ENCODE results near the gene SMPDL3A. TPM values are rescaled to one million over a fixed set of nuclear protein-coding genes. Genes with fewer than 3 reads are reported as not detected.

SMPDL3A gene
- total and polyA plus RNA-seq, 2 donors (not counting 1 experiment from before 2014, with no cell fraction given), result 0.21 to 2.0 TPM

DNA sequence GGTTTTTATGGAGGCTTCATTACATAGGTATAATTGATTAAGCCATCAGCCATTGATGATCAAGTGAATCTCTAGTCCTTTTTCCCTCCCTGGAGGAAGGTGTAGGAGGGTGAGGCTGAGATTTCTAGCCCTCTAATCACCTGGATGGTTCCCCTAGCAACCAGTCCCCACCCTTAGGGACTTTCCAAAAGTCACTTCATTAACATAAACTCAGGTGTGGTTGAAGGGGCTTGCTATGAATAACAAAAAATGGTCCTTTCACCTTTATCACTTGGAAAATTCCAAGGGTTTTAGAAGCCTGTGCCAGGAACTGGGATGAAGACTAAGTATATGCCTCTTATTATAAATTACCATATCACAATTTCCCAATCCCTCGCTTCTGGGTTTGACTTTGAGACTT lies 40.4 kb downstream of the SMPDL3A start:
- Histone ChIP-seq H3K9me3 (ENCODE audit: control extremely low read depth in 1 of 3, control insufficient read depth in 2 of 3, insufficient read depth in 1 of 3, low read length in 2 of 3) (no peaks in the 10 kb centered on the region), H3K27me3 (replicated peaks in 1 of 4; ENCODE audit: control extremely low read depth in 1 of 4, control insufficient read depth in 3 of 4, insufficient read depth in 4 of 4, low read length in 3 of 4) (peaks cover 0 to 2% (median 0%) of the 10 kb centered on the region in 4 experiments), H4K20me1 (ENCODE audit: control insufficient read depth, insufficient read depth, low read length, poor library complexity, severe bottlenecking) (no peaks in the 10 kb centered on the region), H3K4me1 (ENCODE audit: control insufficient read depth in 2 of 2, insufficient read depth in 2 of 2, low read length in 2 of 2) (no peaks in the 10 kb centered on the region), H3K9ac (ENCODE audit: low read length) (no peak overlapping the region), H3K4me3 (ENCODE audit: control extremely low read depth in 1 of 5, extremely low read depth in 1 of 5, insufficient read depth in 1 of 5, low read depth in 2 of 5, low read length in 4 of 5) (no peak overlapping the region), H3K4me2 (replicated peaks; ENCODE audit: low read depth, low read length, poor library complexity, severe bottlenecking) (no peak overlapping the region), H3K36me3 (replicated peaks in 1 of 2; ENCODE audit: control extremely low read depth in 1 of 2, control insufficient read depth in 1 of 2, extremely low read depth in 1 of 2, insufficient read depth in 2 of 2, low read length in 1 of 2) (no peaks in the 10 kb centered on the region), H2AFZ (ENCODE audit: insufficient read depth, low read depth, low read length, poor library complexity, severe bottlenecking) (no peak overlapping the region), H3K27ac (ENCODE audit: low read length in 2 of 2) (no peak overlapping the region), H3K79me2 (ENCODE audit: control insufficient read depth, insufficient read depth, low read length) (no peaks in the 10 kb centered on the region)
- ChIA-PET CTCF (interaction anchor here (1.4 kb wide), 1 partner anchor 10 kb away, joined by 4 read pairs; no protein-coding TSS in a partner anchor), POLR2A (no interaction called here)
- Mint-ChIP-seq H3K9me3 (ENCODE audit: insufficient read depth) (no peaks in the 10 kb centered on the region), H3K4me3 (no peak overlapping the region), H3K4me1 (no peaks in the 10 kb centered on the region), H3K27me3 (peaks cover 3% of the 10 kb centered on the region), H3K27ac (no peak overlapping the region)
- WGBS (ENCODE audit: insufficient coverage), result no CpG with 5 or more reads among the region's 1 CpG
- TF ChIP-seq, protein P1, sequence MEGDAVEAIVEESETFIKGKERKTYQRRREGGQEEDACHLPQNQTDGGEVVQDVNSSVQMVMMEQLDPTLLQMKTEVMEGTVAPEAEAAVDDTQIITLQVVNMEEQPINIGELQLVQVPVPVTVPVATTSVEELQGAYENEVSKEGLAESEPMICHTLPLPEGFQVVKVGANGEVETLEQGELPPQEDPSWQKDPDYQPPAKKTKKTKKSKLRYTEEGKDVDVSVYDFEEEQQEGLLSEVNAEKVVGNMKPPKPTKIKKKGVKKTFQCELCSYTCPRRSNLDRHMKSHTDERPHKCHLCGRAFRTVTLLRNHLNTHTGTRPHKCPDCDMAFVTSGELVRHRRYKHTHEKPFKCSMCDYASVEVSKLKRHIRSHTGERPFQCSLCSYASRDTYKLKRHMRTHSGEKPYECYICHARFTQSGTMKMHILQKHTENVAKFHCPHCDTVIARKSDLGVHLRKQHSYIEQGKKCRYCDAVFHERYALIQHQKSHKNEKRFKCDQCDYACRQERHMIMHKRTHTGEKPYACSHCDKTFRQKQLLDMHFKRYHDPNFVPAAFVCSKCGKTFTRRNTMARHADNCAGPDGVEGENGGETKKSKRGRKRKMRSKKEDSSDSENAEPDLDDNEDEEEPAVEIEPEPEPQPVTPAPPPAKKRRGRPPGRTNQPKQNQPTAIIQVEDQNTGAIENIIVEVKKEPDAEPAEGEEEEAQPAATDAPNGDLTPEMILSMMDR (IDR thresholded peaks at IDR 0.05), result no peak
- TF ChIP-seq EZH2 (IDR thresholded peaks at IDR 0.05; ENCODE audit: borderline replicate concordance, insufficient read depth, low read depth, low read length, poor library complexity, severe bottlenecking), result no peak
- intact Hi-C loops (cut with micrococcal nuclease), result no loop called here
- ATAC-seq (ENCODE audit: low read depth) (no peak), DNase-seq (no peak)

DNA sequence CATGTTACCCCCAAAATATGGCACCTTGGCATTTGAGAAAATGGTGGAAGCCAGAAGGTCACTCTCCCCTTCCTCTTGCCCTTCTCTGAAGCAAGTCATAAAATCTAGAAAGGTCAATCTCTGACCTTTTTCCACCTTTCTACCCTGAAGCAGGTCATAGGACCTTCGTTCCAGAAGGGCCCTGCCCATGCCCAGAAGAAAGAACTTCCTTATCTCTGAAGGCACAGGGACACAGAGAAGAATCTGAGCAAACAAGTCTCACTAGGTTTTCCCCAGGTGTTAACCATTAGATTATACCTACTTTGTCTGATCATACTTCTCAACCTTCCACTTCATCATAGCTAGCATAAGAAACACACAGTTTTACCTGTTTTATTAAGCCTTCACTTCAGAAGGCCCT lies 42.5 kb downstream of the SMPDL3A start:
- Histone ChIP-seq H3K4me3 (ENCODE audit: control extremely low read depth in 1 of 5, extremely low read depth in 1 of 5, insufficient read depth in 1 of 5, low read depth in 2 of 5, low read length in 4 of 5) (no peak overlapping the region), H3K27ac (ENCODE audit: low read length in 2 of 2) (no peak overlapping the region), H4K20me1 (ENCODE audit: control insufficient read depth, insufficient read depth, low read length, poor library complexity, severe bottlenecking) (no peaks in the 10 kb centered on the region), H3K4me1 (ENCODE audit: control insufficient read depth in 2 of 2, insufficient read depth in 2 of 2, low read length in 2 of 2) (no peaks in the 10 kb centered on the region), H3K36me3 (replicated peaks in 1 of 2; ENCODE audit: control extremely low read depth in 1 of 2, control insufficient read depth in 1 of 2, extremely low read depth in 1 of 2, insufficient read depth in 2 of 2, low read length in 1 of 2) (no peaks in the 10 kb centered on the region), H2AFZ (ENCODE audit: insufficient read depth, low read depth, low read length, poor library complexity, severe bottlenecking) (no peak overlapping the region), H3K27me3 (replicated peaks in 1 of 4; ENCODE audit: control extremely low read depth in 1 of 4, control insufficient read depth in 3 of 4, insufficient read depth in 4 of 4, low read length in 3 of 4) (peaks cover 0 to 2% (median 0%) of the 10 kb centered on the region in 4 experiments), H3K9me3 (ENCODE audit: control extremely low read depth in 1 of 3, control insufficient read depth in 2 of 3, insufficient read depth in 1 of 3, low read length in 2 of 3) (no peaks in the 10 kb centered on the region), H3K9ac (ENCODE audit: low read length) (no peak overlapping the region), H3K79me2 (ENCODE audit: control insufficient read depth, insufficient read depth, low read length) (no peaks in the 10 kb centered on the region), H3K4me2 (replicated peaks; ENCODE audit: low read depth, low read length, poor library complexity, severe bottlenecking) (no peak overlapping the region)
- Mint-ChIP-seq H3K9me3 (ENCODE audit: insufficient read depth) (no peaks in the 10 kb centered on the region), H3K4me1 (no peaks in the 10 kb centered on the region), H3K4me3 (no peak overlapping the region), H3K27me3 (peaks cover 3% of the 10 kb centered on the region), H3K27ac (no peak overlapping the region)
- ATAC-seq (ENCODE audit: low read depth), result no peak
- intact Hi-C loops (cut with micrococcal nuclease), result no loop called here
- TF ChIP-seq EZH2 (IDR thresholded peaks at IDR 0.05; ENCODE audit: borderline replicate concordance, insufficient read depth, low read depth, low read length, poor library complexity, severe bottlenecking), result no peak
- TF ChIP-seq, protein P1 (IDR thresholded peaks at IDR 0.05), result no peak
- POLR2A ChIA-PET, result no interaction called here
- CTCF ChIA-PET, result interaction anchor here (1.3 to 1.5 kb wide), 2 partner anchors 8 to 42 kb away, joined by 3 to 8 read pairs; partner anchors contain the start of gene SMPDL3A
- no peak for DNase-seq
- 67% methylated on average over 1 of the region's 1 CpG for WGBS (ENCODE audit: insufficient coverage)

Measured in B cell (primary cell).